Measurements from ENCODE around the gene TUBA3D. TPM values are rescaled to one million over a fixed set of nuclear protein-coding genes. Genes with fewer than 3 reads are reported as not detected.

TUBA3D gene
- total and polyA plus RNA-seq, 2 of the 13 experiments (the other 11 are each of a cell fraction or from before 2014, with no cell fraction given): not detected

DNA sequence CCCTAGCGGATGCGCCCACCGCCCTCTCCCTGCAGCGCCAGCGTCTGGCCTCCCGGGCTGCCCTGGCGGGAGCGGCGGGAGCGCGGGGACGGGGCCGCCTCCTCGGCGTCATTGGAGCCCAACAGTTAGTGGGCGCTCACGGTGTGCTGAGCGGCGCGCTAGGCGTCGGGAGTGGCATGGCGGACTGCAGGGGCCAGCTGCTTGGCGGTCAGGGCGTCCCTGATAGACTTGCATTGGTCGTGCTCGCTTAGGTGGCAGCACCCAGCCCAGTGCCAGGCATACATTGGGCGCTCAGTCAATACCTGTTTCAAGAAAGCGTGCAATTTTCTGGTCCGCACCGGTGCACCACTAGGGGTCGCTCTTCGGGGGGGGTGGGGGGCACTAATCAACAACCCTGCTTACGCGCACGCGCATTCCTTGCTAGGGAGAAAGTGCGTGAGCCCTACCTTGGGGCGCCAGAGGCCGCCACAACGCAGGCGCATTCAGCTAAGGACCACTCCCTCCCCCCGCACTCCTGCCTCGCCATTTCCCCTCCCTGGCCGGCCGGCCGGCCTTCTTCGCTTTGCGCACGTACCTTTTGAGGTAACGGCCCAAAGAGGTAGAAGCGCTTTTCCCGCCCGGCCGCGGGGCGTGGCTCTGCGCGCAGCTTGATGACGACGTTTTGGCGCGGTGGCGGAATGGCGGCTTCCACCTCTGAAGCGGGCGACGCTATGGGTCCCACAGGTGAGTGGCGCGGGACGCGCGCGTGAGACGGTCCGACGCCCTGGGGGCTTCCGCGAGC lies 16.7 kb downstream of the TUBA3D start (continued):
- TF ChIP-seq, protein P1, sequence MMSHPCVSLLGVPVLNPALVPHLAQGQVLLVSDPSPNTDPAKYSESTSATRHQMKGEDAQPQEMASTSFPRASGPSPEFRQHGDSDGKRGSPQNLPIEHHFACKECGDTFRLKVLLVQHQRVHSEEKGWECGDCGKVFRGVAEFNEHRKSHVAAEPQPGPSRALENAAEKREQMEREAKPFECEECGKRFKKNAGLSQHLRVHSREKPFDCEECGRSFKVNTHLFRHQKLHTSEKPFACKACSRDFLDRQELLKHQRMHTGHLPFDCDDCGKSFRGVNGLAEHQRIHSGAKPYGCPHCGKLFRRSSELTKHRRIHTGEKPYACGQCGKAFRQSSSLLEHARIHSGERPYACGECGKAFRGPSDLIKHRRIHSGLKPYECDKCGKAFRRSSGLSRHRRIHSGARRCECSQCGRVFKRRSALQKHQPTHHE (CRISPR knock-in tag; IDR thresholded peaks at IDR 0.05; ENCODE audit: borderline replicate concordance): peak; percentile 64; the same call in 1 of the 2 replicates
- TF ChIP-seq, protein P2, sequence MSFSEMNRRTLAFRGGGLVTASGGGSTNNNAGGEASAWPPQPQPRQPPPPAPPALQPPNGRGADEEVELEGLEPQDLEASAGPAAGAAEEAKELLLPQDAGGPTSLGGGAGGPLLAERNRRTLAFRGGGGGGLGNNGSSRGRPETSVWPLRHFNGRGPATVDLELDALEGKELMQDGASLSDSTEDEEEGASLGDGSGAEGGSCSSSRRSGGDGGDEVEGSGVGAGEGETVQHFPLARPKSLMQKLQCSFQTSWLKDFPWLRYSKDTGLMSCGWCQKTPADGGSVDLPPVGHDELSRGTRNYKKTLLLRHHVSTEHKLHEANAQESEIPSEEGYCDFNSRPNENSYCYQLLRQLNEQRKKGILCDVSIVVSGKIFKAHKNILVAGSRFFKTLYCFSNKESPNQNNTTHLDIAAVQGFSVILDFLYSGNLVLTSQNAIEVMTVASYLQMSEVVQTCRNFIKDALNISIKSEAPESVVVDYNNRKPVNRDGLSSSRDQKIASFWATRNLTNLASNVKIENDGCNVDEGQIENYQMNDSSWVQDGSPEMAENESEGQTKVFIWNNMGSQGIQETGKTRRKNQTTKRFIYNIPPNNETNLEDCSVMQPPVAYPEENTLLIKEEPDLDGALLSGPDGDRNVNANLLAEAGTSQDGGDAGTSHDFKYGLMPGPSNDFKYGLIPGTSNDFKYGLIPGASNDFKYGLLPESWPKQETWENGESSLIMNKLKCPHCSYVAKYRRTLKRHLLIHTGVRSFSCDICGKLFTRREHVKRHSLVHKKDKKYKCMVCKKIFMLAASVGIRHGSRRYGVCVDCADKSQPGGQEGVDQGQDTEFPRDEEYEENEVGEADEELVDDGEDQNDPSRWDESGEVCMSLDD (CRISPR knock-in tag; IDR thresholded peaks at IDR 0.05; ENCODE audit: borderline replicate concordance): peak; percentile 24; the same call in 1 of the 2 replicates
- TF ChIP-seq, protein P3, sequence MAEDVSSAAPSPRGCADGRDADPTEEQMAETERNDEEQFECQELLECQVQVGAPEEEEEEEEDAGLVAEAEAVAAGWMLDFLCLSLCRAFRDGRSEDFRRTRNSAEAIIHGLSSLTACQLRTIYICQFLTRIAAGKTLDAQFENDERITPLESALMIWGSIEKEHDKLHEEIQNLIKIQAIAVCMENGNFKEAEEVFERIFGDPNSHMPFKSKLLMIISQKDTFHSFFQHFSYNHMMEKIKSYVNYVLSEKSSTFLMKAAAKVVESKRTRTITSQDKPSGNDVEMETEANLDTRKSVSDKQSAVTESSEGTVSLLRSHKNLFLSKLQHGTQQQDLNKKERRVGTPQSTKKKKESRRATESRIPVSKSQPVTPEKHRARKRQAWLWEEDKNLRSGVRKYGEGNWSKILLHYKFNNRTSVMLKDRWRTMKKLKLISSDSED (CRISPR knock-in tag; IDR thresholded peaks at IDR 0.05): no peak
- TF ChIP-seq HNRNPLL (IDR thresholded peaks at IDR 0.05; ENCODE audit: low read depth, low read length, poor library complexity, severe bottlenecking): peak; percentile 97
- peak; percentile 87; the same call in 1 of the 2 replicates for TF ChIP-seq PHF20 (CRISPR knock-in tag; IDR thresholded peaks at IDR 0.05)
- TF ChIP-seq RFXAP (CRISPR knock-in tag; IDR thresholded peaks at IDR 0.05; ENCODE audit: borderline replicate concordance): peak; percentile 75
- no peak for TF ChIP-seq ZNF674 (CRISPR knock-in tag; IDR thresholded peaks at IDR 0.05; ENCODE audit: low read depth)
- TF ChIP-seq GABPA (IDR thresholded peaks at IDR 0.05; ENCODE audit: low read depth, low read length): no peak
- peak; percentile 61 for TF ChIP-seq GABPA (CRISPR knock-in tag; IDR thresholded peaks at IDR 0.05; ENCODE audit: low read depth)
- TF ChIP-seq SMAD3 (CRISPR knock-in tag; IDR thresholded peaks at IDR 0.05): peak; percentile 62; the same call in 1 of the 2 replicates
- peak; percentile 93 for TF ChIP-seq SPEN (CRISPR knock-in tag; IDR thresholded peaks at IDR 0.05; ENCODE audit: low read depth)
- TF ChIP-seq FOXK2 (IDR thresholded peaks at IDR 0.05): peak; percentile 81; the same call in 1 of the 2 replicates
- TF ChIP-seq, protein P4, sequence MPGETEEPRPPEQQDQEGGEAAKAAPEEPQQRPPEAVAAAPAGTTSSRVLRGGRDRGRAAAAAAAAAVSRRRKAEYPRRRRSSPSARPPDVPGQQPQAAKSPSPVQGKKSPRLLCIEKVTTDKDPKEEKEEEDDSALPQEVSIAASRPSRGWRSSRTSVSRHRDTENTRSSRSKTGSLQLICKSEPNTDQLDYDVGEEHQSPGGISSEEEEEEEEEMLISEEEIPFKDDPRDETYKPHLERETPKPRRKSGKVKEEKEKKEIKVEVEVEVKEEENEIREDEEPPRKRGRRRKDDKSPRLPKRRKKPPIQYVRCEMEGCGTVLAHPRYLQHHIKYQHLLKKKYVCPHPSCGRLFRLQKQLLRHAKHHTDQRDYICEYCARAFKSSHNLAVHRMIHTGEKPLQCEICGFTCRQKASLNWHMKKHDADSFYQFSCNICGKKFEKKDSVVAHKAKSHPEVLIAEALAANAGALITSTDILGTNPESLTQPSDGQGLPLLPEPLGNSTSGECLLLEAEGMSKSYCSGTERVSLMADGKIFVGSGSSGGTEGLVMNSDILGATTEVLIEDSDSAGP (CRISPR knock-in tag; IDR thresholded peaks at IDR 0.05; ENCODE audit: borderline replicate concordance): peak; percentile 82; the same call in 1 of the 2 replicates
- TF ChIP-seq HCFC1 (IDR thresholded peaks at IDR 0.05; ENCODE audit: low read depth, low read length): peak; percentile 51
- TF ChIP-seq ZNF264 (CRISPR knock-in tag; IDR thresholded peaks at IDR 0.05): peak; percentile 16; the same call in 1 of the 2 replicates
- TF ChIP-seq, protein P5, sequence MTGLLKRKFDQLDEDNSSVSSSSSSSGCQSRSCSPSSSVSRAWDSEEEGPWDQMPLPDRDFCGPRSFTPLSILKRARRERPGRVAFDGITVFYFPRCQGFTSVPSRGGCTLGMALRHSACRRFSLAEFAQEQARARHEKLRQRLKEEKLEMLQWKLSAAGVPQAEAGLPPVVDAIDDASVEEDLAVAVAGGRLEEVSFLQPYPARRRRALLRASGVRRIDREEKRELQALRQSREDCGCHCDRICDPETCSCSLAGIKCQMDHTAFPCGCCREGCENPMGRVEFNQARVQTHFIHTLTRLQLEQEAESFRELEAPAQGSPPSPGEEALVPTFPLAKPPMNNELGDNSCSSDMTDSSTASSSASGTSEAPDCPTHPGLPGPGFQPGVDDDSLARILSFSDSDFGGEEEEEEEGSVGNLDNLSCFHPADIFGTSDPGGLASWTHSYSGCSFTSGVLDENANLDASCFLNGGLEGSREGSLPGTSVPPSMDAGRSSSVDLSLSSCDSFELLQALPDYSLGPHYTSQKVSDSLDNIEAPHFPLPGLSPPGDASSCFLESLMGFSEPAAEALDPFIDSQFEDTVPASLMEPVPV (CRISPR knock-in tag; IDR thresholded peaks at IDR 0.05): peak; percentile 25; the same call in 1 of the 2 replicates
- peak; percentile 72; the same call in 1 of the 2 replicates for TF ChIP-seq ZBTB21 (CRISPR knock-in tag; IDR thresholded peaks at IDR 0.05)
- peak; percentile 12; the same call in 1 of the 2 replicates for TF ChIP-seq GATA4 (IDR thresholded peaks at IDR 0.05; ENCODE audit: borderline replicate concordance, low read depth)
- TF ChIP-seq ZNF251 (CRISPR knock-in tag; IDR thresholded peaks at IDR 0.05): peak; percentile 46; the same call in 1 of the 2 replicates
- TF ChIP-seq NFYB (CRISPR knock-in tag; IDR thresholded peaks at IDR 0.05): peak; percentile 32; the same call in 1 of the 2 replicates
- TF ChIP-seq PPARG (CRISPR knock-in tag; conservative IDR thresholded peaks at IDR 0.05): no peak

Data from HepG2 (cell line).